ENCODE data around the gene TRDN.
"Not testable (repeated sequence)": the region's sequence is repeated elsewhere in the genome, so short reads cannot be mapped to it uniquely, and the experiment has no call there.

TRDN gene

GRCh38 chr6:123489589-123489988 lies 147.2 kb downstream of the TRDN start:
- Histone ChIP-seq H3K27ac (no peak overlapping the region), H3K4me3 (no peak overlapping the region)
- TF ChIP-seq, protein P1, sequence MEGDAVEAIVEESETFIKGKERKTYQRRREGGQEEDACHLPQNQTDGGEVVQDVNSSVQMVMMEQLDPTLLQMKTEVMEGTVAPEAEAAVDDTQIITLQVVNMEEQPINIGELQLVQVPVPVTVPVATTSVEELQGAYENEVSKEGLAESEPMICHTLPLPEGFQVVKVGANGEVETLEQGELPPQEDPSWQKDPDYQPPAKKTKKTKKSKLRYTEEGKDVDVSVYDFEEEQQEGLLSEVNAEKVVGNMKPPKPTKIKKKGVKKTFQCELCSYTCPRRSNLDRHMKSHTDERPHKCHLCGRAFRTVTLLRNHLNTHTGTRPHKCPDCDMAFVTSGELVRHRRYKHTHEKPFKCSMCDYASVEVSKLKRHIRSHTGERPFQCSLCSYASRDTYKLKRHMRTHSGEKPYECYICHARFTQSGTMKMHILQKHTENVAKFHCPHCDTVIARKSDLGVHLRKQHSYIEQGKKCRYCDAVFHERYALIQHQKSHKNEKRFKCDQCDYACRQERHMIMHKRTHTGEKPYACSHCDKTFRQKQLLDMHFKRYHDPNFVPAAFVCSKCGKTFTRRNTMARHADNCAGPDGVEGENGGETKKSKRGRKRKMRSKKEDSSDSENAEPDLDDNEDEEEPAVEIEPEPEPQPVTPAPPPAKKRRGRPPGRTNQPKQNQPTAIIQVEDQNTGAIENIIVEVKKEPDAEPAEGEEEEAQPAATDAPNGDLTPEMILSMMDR (IDR thresholded peaks at IDR 0.05), result no peak
- DNase-seq (ENCODE audit: low spot score), result no peak

GRCh38 chr6:123480986-123481385 lies 155.8 kb downstream of the TRDN start:
- no peak overlapping the region for H3K4me3 ChIP-seq
- no peak for DNase-seq (ENCODE audit: low spot score)
- TF ChIP-seq, protein P1 (IDR thresholded peaks at IDR 0.05), result no peak
- H3K27ac ChIP-seq, result no peak overlapping the region

DNA sequence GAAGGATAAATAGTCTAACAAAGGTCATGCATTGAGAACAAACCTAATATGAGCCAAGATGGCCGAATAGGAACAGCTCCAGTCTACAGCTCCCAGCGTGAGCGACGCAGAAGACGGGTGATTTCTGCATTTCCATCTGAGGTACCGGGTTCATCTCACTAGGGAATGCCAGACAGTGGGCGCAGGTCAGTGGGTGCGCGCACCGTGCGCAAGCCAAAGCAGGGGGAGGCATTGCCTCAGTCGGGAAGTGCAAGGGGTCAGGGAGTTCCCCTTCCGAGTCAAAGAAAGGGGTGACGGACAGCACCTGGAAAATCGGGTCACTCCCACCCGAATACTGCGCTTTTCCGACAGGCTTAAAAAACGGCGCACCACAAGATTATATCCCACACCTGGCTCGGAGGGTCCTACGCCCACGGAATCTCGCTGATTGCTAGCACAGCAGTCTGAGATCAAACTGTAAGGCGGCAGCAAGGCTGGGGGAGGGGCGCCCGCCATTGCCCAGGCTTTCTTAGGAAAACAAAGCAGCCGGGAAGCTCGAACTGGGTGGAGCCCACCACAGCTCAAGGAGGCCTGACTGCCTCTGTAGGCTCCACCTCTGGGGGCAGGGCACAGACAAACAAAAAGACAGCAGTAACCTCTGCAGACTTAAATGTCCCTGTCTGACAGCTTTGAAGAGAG lies 164.6 kb downstream of the TRDN start:
- not testable (repeated sequence) for H3K27ac ChIP-seq; H3K4me3 ChIP-seq; DNase-seq (ENCODE audit: low spot score)

- no peak for DNase-seq (ENCODE audit: low spot score)
- Histone ChIP-seq H3K27ac (no peak overlapping the region), H3K4me3 (no peak overlapping the region)
- TF ChIP-seq, protein P1 (IDR thresholded peaks at IDR 0.05), result no peak
These were observed 169.4 kb downstream of the TRDN start for GRCh38 chr6:123467392-123467791.

DNA sequence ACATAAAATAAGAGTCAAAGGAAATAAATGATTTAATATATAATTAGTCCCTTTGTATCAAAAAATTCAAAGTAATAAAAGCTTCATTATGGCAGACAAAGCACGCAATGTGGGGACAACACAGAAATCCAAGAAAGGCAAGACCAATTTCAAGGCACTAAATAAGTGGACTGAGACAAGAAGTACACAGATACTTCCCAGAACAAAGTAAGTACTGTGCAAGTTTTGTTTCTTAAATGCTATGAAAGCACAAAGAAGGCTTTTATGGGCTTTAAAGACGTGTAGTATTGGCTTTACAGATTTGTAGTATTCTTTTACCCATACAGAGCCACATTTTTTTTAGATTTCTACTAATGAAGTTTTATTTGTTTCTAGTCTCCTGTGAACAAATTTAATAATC lies 174.6 kb downstream of the TRDN start:
- DNase-seq (ENCODE audit: low spot score), result no peak
- Histone ChIP-seq H3K4me3 (no peak overlapping the region), H3K27ac (no peak overlapping the region)
- TF ChIP-seq, protein P1 (IDR thresholded peaks at IDR 0.05), result no peak

- TF ChIP-seq, protein P1 (IDR thresholded peaks at IDR 0.05), result no peak
- no peak for DNase-seq (ENCODE audit: low spot score)
- Histone ChIP-seq H3K27ac (no peak overlapping the region), H3K4me3 (no peak overlapping the region)
These were observed 178.5 kb downstream of the TRDN start for GRCh38 chr6:123458218-123458617.

DNA sequence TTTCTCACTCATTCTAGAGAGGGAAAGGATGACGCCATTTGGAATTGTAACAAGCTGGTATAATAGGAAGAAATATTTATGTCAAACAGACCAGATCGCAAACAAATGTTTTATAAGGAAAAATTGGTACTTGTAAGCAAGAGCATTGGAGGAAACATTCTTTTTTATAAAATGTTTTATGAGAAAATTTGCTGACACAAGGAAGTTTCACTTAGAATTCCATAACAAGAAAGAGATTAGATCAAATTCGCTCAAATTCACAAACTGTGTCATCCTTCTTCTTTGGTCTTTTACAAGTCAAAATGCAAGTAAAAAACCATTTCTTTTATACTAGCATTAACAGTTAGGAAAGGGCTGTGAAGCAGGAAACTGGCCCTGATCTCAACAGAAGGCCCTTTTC lies 179.9 kb downstream of the TRDN start:
- TF ChIP-seq, protein P1 (IDR thresholded peaks at IDR 0.05), result no peak
- Histone ChIP-seq H3K27ac (no peak overlapping the region), H3K4me3 (no peak overlapping the region)
- DNase-seq (ENCODE audit: low spot score), result no peak

All from coronary artery (tissue), 2 donors.